SK-N-DZ (cell line): ENCODE data around the gene ADCY9.

Experiments used
- DNase-seq: peaks from one replicate; pipeline ENCODE4 v3.0.0-alpha.2; 2015; ENCODE audit warnings: low spot score

ADCY9 gene

GRCh38 chr16:4123616-4124300 is 7.5 kb upstream of the ADCY9 start:
- DNase-seq: no peak

GRCh38 chr16:4120176-4120575 is 3.9 kb upstream of the ADCY9 start:
- DNase-seq: no peak

- DNase-seq: no peak
These were observed 972 bp upstream of the ADCY9 start for GRCh38 chr16:4117250-4117578.

- DNase-seq: no peak
These were observed 308 bp downstream of the ADCY9 start for GRCh38 chr16:4115949-4116318.

- peak; percentile 55 for DNase-seq
These were observed 863 bp downstream of the ADCY9 start for GRCh38 chr16:4115209-4115948.

GRCh38 chr16:4114257-4115208 is 1.7 kb downstream of the ADCY9 start:
- DNase-seq: no peak

GRCh38 chr16:4113358-4114256 is 2.6 kb downstream of the ADCY9 start:
- DNase-seq: no peak

- no peak for DNase-seq
These were observed 4.2 kb downstream of the ADCY9 start for GRCh38 chr16:4111748-4112696.

- no peak for DNase-seq
These were observed 5.6 kb downstream of the ADCY9 start for GRCh38 chr16:4110680-4111079.

- no peak for DNase-seq
These were observed 6.2 kb downstream of the ADCY9 start for GRCh38 chr16:4110065-4110464.

GRCh38 chr16:4109250-4109736 is 6.9 kb downstream of the ADCY9 start:
- DNase-seq: no peak

GRCh38 chr16:4106516-4106915 is 9.7 kb downstream of the ADCY9 start:
- DNase-seq: no peak

- DNase-seq: no peak
These were observed 10.4 kb downstream of the ADCY9 start for GRCh38 chr16:4105848-4106247.

- no peak for DNase-seq
These were observed 12.5 kb downstream of the ADCY9 start for GRCh38 chr16:4103745-4104144.

GRCh38 chr16:4101421-4102219 is 14.6 kb downstream of the ADCY9 start:
- DNase-seq: no peak

GRCh38 chr16:4098501-4098900 is 17.7 kb downstream of the ADCY9 start:
- no peak for DNase-seq

GRCh38 chr16:4097826-4098240 is 18.4 kb downstream of the ADCY9 start:
- no peak for DNase-seq

GRCh38 chr16:4096509-4096908 is 19.7 kb downstream of the ADCY9 start:
- DNase-seq: no peak

- DNase-seq: no peak
These were observed 22.0 kb downstream of the ADCY9 start for GRCh38 chr16:4094127-4094773.
